ENCODE data around the gene NEDD4L.

- TF ChIP-seq CTCF (IDR thresholded peaks at IDR 0.05) (no peak), EZH2 (IDR thresholded peaks at IDR 0.05; ENCODE audit: borderline replicate concordance, insufficient read depth, low read depth, low read length, poor library complexity, severe bottlenecking) (no peak)
These were observed 142.4 kb downstream of the NEDD4L start for GRCh38 chr18:58186258-58186948.

Data from B cell (primary cell).